HEK293 (cell line): ENCODE measurements around the gene PRF1.
A peak's percentile ranks its signal among the peaks of the same experiment; 100 is the strongest.

Experiments
- CTCF ChIA-PET: fragments of 350-600 bp; formaldehyde crosslinking; extraction: SDS; loops from one replicate; lab custom pipeline; 2021; ENCODE audit warnings: antibody characterized with exemption; lab: Yijun Ruan, JAX
- POLR2A ChIA-PET: fragments of 300-600 bp; formaldehyde crosslinking; extraction: SDS; loops from one replicate; lab custom pipeline; 2020; ENCODE audit warnings: antibody characterized with exemption, inconsistent platforms; lab: Yijun Ruan, JAX
- H3K27ac ChIP-seq: fragments of 200-500 bp; sonication (Bioruptor generic); 2 replicates; pipeline ENCODE4 v1.5.1; 2014; ENCODE audit warnings: low read depth, low read length, control low read depth, inconsistent platforms; ENCODE audit errors: extremely low read depth
- H3K36me3 ChIP-seq, 2 experiments: fragments of 200-500 bp in 1 of 2; sonication (Bioruptor generic) in 1 of 2; 1 replicate in 1 of 2; 2 replicates in 1 of 2; pipeline ENCODE4 v1.5.1; 2014 to 2017; ENCODE audit warnings: inconsistent platforms in 2 of 2, low read length in 2 of 2; ENCODE audit not compliant: control insufficient read depth in 2 of 2, insufficient read depth in 1 of 2
- H3K4me1 ChIP-seq: fragments of 200-500 bp; sonication (Bioruptor generic); 2 replicates; pipeline ENCODE4 v1.5.1; 2014; ENCODE audit warnings: mild to moderate bottlenecking, low read length, inconsistent platforms; ENCODE audit not compliant: control insufficient read depth, insufficient read depth
- H3K4me3 ChIP-seq: 2 replicates; pipeline ENCODE4 v1.5.1; 2011; ENCODE audit warnings: low read depth, mild to moderate bottlenecking, control low read depth, low read length, moderate library complexity
- H3K9me3 ChIP-seq: fragments of 200-500 bp; sonication (Bioruptor generic); 2 replicates; pipeline ENCODE4 v1.5.1; 2014; ENCODE audit warnings: low read depth, low read length, inconsistent platforms; ENCODE audit not compliant: control insufficient read depth, insufficient read depth
- EGR2 ChIP-seq: fragments of 450-650 bp; formaldehyde crosslinking; IDR thresholded peaks from 2 replicates; pipeline ENCODE4 v1.5.1; 2016; ENCODE audit warnings: low read depth, missing biosample characterization, missing genetic modification characterization
- GLI4 ChIP-seq: fragments of 450-650 bp; formaldehyde crosslinking; IDR thresholded peaks from 2 replicates; pipeline ENCODE4 v1.5.1; 2016; ENCODE audit warnings: missing biosample characterization, missing genetic modification characterization
- HOXD13 ChIP-seq: sonication (generic); formaldehyde crosslinking; IDR thresholded peaks from 2 replicates; pipeline ENCODE4 v1.8.0; 2022; ENCODE audit warnings: missing genetic modification reagents, borderline replicate concordance
- KLF8 ChIP-seq: fragments of 450-650 bp; formaldehyde crosslinking; IDR thresholded peaks from 2 replicates; pipeline ENCODE4 v1.5.1; 2016; ENCODE audit warnings: missing biosample characterization, missing genetic modification characterization
- PRDM10 ChIP-seq: fragments of 450-650 bp; formaldehyde crosslinking; IDR thresholded peaks from 2 replicates; pipeline ENCODE4 v1.5.1; 2016; ENCODE audit warnings: missing biosample characterization, missing genetic modification characterization
- SCRT2 ChIP-seq: fragments of 450-650 bp; formaldehyde crosslinking; IDR thresholded peaks from 2 replicates; pipeline ENCODE4 v1.5.1; 2016; ENCODE audit warnings: missing biosample characterization, missing genetic modification characterization
- ZBTB20 ChIP-seq: fragments of 450-650 bp; formaldehyde crosslinking; IDR thresholded peaks from 2 replicates; pipeline ENCODE4 v1.5.1; 2016; ENCODE audit warnings: missing biosample characterization, missing genetic modification characterization
- ZBTB49 ChIP-seq: fragments of 450-650 bp; formaldehyde crosslinking; IDR thresholded peaks from 2 replicates; pipeline ENCODE4 v1.5.1; 2016; ENCODE audit warnings: missing biosample characterization, missing genetic modification characterization, low read depth
- ZEB2 ChIP-seq: fragments of 450-650 bp; formaldehyde crosslinking; IDR thresholded peaks from 2 replicates; pipeline ENCODE4 v1.5.1; 2016; ENCODE audit warnings: missing biosample characterization, missing genetic modification characterization
- ZFHX2 ChIP-seq: fragments of 450-650 bp; formaldehyde crosslinking; conservative IDR thresholded peaks from 2 replicates; pipeline ENCODE4 v1.5.1; 2016; ENCODE audit warnings: missing biosample characterization, missing genetic modification characterization
- ZFP37 ChIP-seq: fragments of 450-650 bp; formaldehyde crosslinking; IDR thresholded peaks from 2 replicates; pipeline ENCODE4 v1.5.1; 2016; ENCODE audit warnings: missing biosample characterization, missing genetic modification characterization
- ZNF10 ChIP-seq: fragments of 450-650 bp; formaldehyde crosslinking; IDR thresholded peaks from 2 replicates; pipeline ENCODE4 v1.5.1; 2017; ENCODE audit warnings: missing biosample characterization, missing genetic modification characterization
- ZNF140 ChIP-seq: fragments of 450-650 bp; formaldehyde crosslinking; IDR thresholded peaks from 2 replicates; pipeline ENCODE4 v1.5.1; 2016; ENCODE audit warnings: missing biosample characterization, missing genetic modification characterization
- ZNF169 ChIP-seq: fragments of 450-650 bp; formaldehyde crosslinking; IDR thresholded peaks from 2 replicates; pipeline ENCODE4 v1.5.1; 2016; ENCODE audit warnings: missing biosample characterization, missing genetic modification characterization
- ZNF335 ChIP-seq: fragments of 450-650 bp; formaldehyde crosslinking; conservative IDR thresholded peaks from 2 replicates; pipeline ENCODE4 v1.5.1; 2016; ENCODE audit warnings: missing biosample characterization, missing genetic modification characterization
- ZNF366 ChIP-seq: fragments of 450-650 bp; formaldehyde crosslinking; conservative IDR thresholded peaks from 2 replicates; pipeline ENCODE4 v1.5.1; 2016; ENCODE audit warnings: missing biosample characterization, missing genetic modification characterization
- ZNF558 ChIP-seq: fragments of 450-650 bp; formaldehyde crosslinking; IDR thresholded peaks from 2 replicates; pipeline ENCODE4 v1.5.1; 2016; ENCODE audit warnings: missing biosample characterization, missing genetic modification characterization
- ZNF654 ChIP-seq: fragments of 450-650 bp; formaldehyde crosslinking; IDR thresholded peaks from 2 replicates; pipeline ENCODE4 v1.5.1; 2016; ENCODE audit warnings: low read depth, missing biosample characterization, missing genetic modification characterization
- ZXDB ChIP-seq: fragments of 450-650 bp; formaldehyde crosslinking; IDR thresholded peaks from 2 replicates; pipeline ENCODE4 v1.5.1; 2016; ENCODE audit warnings: missing biosample characterization, missing genetic modification characterization
- TF ChIP-seq, protein P1 (sequence below): fragments of 450-650 bp; formaldehyde crosslinking; IDR thresholded peaks from 2 replicates; pipeline ENCODE4 v1.5.1; 2016; ENCODE audit warnings: missing biosample characterization, missing genetic modification characterization, low read depth
- TF ChIP-seq, protein P2 (sequence below): fragments of 450-650 bp; formaldehyde crosslinking; conservative IDR thresholded peaks from 2 replicates; pipeline ENCODE4 v1.5.1; 2016; ENCODE audit warnings: low read depth, missing biosample characterization, missing genetic modification characterization

Gene PRF1

GRCh38 chr10:70576803-70577517, 25.6 kb downstream of the PRF1 start:
- no peaks in the 10 kb centered on the region for H3K9me3 ChIP-seq
- ChIA-PET POLR2A (interaction anchor here (1.6 to 1.9 kb wide), 2 partner anchors 8 to 240 kb away, joined by 6 to 8 read pairs; no protein-coding TSS in a partner anchor), CTCF (interaction anchor here (1.8 kb wide), 1 partner anchor 27 kb away, joined by 9 read pairs; no protein-coding TSS in a partner anchor)
- TF ChIP-seq GLI4 (tag by site-specific recombination): 0 out of 2 replicates have a peak, but pooled peaks have one; percentile 36
- peak; percentile 40 for TF ChIP-seq ZFHX2 (tag by site-specific recombination)
- no peak for TF ChIP-seq ZNF169 (tag by site-specific recombination)
- TF ChIP-seq ZNF366: peak; percentile 98
- TF ChIP-seq EGR2 (tag by site-specific recombination): peak; percentile 49; the same call in 1 of the 2 replicates
- TF ChIP-seq ZFP37 (tag by site-specific recombination): peak; percentile 99
- no peak overlapping the region for H3K4me3 ChIP-seq
- H3K36me3 ChIP-seq: no peaks in the 10 kb centered on the region
- peaks cover 9% of the 10 kb centered on the region; the same call in 1 of the 2 replicates for H3K4me1 ChIP-seq
- no peak overlapping the region for H3K27ac ChIP-seq

GRCh38 chr10:70575874-70576802, 26.4 kb downstream of the PRF1 start:
- H3K4me3 ChIP-seq: no peak overlapping the region
- ChIA-PET POLR2A (interaction anchor here (0.7 to 1.9 kb wide), 4 partner anchors 9 to 241 kb away, joined by 4 to 8 read pairs (median 5); no protein-coding TSS in a partner anchor), CTCF (interaction anchor here (0.5 to 1.8 kb wide), 4 partner anchors 26 to 1197 kb away, joined by 3 to 9 read pairs (median 3); partner anchors contain the start of gene VSIR)
- no peaks in the 10 kb centered on the region for H3K36me3 ChIP-seq
- no peaks in the 10 kb centered on the region for H3K9me3 ChIP-seq
- H3K4me1 ChIP-seq: peaks cover 9% of the 10 kb centered on the region; the same call in 1 of the 2 replicates
- no peak overlapping the region; the same call in 1 of the 2 replicates for H3K27ac ChIP-seq
- TF ChIP-seq ZNF558 (tag by site-specific recombination) (no peak), ZNF335 (peak; percentile 39), ZNF654 (tag by site-specific recombination) (no peak), HOXD13 (CRISPR knock-in tag) (no peak), SCRT2 (tag by site-specific recombination) (peak; percentile 97), ZNF10 (tag by site-specific recombination) (peak; percentile 12; the same call in 1 of the 2 replicates), ZXDB (tag by site-specific recombination) (0 out of 2 replicates have a peak, but pooled peaks have one; percentile 35), ZEB2 (tag by site-specific recombination) (0 out of 2 replicates have a peak, but pooled peaks have one; percentile 17), ZBTB49 (tag by site-specific recombination) (no peak), ZNF140 (tag by site-specific recombination) (no peak), KLF8 (tag by site-specific recombination) (peak; percentile 29), ZBTB20 (no peak; the same call in 1 of the 2 replicates), PRDM10 (tag by site-specific recombination) (peak; percentile 85)
- TF ChIP-seq, protein P1, sequence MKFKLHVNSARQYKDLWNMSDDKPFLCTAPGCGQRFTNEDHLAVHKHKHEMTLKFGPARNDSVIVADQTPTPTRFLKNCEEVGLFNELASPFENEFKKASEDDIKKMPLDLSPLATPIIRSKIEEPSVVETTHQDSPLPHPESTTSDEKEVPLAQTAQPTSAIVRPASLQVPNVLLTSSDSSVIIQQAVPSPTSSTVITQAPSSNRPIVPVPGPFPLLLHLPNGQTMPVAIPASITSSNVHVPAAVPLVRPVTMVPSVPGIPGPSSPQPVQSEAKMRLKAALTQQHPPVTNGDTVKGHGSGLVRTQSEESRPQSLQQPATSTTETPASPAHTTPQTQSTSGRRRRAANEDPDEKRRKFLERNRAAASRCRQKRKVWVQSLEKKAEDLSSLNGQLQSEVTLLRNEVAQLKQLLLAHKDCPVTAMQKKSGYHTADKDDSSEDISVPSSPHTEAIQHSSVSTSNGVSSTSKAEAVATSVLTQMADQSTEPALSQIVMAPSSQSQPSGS (tag by site-specific recombination): no peak
- TF ChIP-seq, protein P2, sequence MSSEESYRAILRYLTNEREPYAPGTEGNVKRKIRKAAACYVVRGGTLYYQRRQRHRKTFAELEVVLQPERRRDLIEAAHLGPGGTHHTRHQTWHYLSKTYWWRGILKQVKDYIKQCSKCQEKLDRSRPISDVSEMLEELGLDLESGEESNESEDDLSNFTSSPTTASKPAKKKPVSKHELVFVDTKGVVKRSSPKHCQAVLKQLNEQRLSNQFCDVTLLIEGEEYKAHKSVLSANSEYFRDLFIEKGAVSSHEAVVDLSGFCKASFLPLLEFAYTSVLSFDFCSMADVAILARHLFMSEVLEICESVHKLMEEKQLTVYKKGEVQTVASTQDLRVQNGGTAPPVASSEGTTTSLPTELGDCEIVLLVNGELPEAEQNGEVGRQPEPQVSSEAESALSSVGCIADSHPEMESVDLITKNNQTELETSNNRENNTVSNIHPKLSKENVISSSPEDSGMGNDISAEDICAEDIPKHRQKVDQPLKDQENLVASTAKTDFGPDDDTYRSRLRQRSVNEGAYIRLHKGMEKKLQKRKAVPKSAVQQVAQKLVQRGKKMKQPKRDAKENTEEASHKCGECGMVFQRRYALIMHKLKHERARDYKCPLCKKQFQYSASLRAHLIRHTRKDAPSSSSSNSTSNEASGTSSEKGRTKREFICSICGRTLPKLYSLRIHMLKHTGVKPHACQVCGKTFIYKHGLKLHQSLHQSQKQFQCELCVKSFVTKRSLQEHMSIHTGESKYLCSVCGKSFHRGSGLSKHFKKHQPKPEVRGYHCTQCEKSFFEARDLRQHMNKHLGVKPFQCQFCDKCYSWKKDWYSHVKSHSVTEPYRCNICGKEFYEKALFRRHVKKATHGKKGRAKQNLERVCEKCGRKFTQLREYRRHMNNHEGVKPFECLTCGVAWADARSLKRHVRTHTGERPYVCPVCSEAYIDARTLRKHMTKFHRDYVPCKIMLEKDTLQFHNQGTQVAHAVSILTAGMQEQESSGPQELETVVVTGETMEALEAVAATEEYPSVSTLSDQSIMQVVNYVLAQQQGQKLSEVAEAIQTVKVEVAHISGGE (tag by site-specific recombination): no peak
